NCI-H1417 (cell line): ENCODE measurements around the gene DUSP8.

Experiments
- DNase-seq, 3 experiments: peaks; one replicate each; lab custom pipeline; 2025; lab: John Stamatoyannopoulos, UW

The DUSP8 gene

GRCh38 chr11:1554981-1555712 lies 16.9 kb downstream of the DUSP8 start:
- DNase-seq: no peak

- peak; percentile 47 to 70 (median 59) for DNase-seq
Measured at GRCh38 chr11:1553808-1554594, 18.1 kb downstream of the DUSP8 start.

- DNase-seq: no peak
Measured at GRCh38 chr11:1549338-1550330, 22.4 kb downstream of the DUSP8 start.

GRCh38 chr11:1548221-1549070 lies 23.6 kb downstream of the DUSP8 start:
- DNase-seq: peak; percentile 66 to 86 (median 77)

- DNase-seq: peak in 1 of 3 experiments; percentile 52
Measured at GRCh38 chr11:1547467-1548098, 24.5 kb downstream of the DUSP8 start.

GRCh38 chr11:1546536-1547466 lies 25.3 kb downstream of the DUSP8 start:
- DNase-seq: peak; percentile 80 to 88 (median 84)

GRCh38 chr11:1546077-1546535 lies 26.0 kb downstream of the DUSP8 start:
- peak; percentile 47 to 81 (median 68) for DNase-seq

- DNase-seq: no peak
Measured at GRCh38 chr11:1545432-1545831, 26.6 kb downstream of the DUSP8 start.

- no peak for DNase-seq
Measured at GRCh38 chr11:1544536-1544935, 27.5 kb downstream of the DUSP8 start.

- no peak for DNase-seq
Measured at GRCh38 chr11:1543606-1544263, 28.3 kb downstream of the DUSP8 start.

GRCh38 chr11:1542267-1542666 lies 29.8 kb downstream of the DUSP8 start:
- DNase-seq: peak; percentile 60 to 80 (median 62)

GRCh38 chr11:1541474-1542204 lies 30.4 kb downstream of the DUSP8 start:
- DNase-seq: no peak

- no peak for DNase-seq
Measured at GRCh38 chr11:1540074-1540473, 32.0 kb downstream of the DUSP8 start.

GRCh38 chr11:1538153-1538552 lies 33.9 kb downstream of the DUSP8 start:
- DNase-seq: no peak

GRCh38 chr11:1536065-1536843 lies 35.8 kb downstream of the DUSP8 start:
- DNase-seq: no peak

GRCh38 chr11:1534682-1535081 lies 37.4 kb downstream of the DUSP8 start:
- DNase-seq: no peak

- no peak for DNase-seq
Measured at GRCh38 chr11:1534171-1534570, 37.9 kb downstream of the DUSP8 start.
